Fibroblast of skin of right quadriceps (primary cell): ENCODE data around the gene WDR45B.

Source experiments
- DNase-seq: peaks from one replicate; pipeline ENCODE4 v3.0.0-alpha.2; 2013

WDR45B gene

DNA sequence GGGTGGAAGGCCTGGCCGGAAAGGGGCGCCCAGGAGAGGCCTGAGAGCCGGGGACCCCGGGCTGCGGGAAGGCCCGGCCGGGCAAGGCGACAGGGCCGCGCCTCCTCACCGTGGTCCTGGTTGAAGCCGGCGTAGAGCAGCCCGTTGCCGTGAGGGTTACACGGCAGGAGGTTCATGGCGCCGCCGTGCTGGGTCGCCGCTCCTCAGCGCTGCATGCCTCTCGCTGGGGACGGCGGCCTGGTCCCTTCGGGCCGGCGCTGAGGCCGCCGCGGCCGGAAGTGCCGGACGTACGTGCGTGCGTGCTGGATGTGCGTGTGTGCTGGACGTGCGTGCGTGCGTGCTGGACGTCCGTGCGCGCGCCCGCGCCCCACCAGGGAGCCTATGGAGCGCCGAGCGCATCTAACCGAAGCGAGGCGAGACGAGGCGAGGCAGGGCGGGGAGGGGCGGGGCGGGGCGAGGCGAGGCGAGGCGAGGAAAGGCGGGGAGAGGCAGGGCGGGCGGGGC, at the start of gene WDR45B:
Gene WDR45B (minus strand): TSS at position 280 of the 504 bp plus-strand sequence. CDS start 104 bp downstream, at position 176.
- peak; percentile 98 for DNase-seq

DNA sequence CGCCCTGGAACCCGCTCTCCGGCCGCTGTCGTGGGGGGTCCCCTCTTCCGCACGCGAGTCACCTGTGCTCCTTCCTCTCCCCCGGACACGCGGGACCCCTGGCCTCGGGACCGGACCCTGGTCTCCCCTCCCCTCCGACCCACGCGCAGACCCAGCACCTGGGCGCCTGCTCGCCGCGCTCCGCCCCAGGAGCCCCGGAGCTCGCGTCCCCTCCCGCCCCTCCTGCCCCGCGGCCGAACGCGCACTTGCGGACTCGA, 49.5 kb upstream of the WDR45B start:
- no peak for DNase-seq

DNA sequence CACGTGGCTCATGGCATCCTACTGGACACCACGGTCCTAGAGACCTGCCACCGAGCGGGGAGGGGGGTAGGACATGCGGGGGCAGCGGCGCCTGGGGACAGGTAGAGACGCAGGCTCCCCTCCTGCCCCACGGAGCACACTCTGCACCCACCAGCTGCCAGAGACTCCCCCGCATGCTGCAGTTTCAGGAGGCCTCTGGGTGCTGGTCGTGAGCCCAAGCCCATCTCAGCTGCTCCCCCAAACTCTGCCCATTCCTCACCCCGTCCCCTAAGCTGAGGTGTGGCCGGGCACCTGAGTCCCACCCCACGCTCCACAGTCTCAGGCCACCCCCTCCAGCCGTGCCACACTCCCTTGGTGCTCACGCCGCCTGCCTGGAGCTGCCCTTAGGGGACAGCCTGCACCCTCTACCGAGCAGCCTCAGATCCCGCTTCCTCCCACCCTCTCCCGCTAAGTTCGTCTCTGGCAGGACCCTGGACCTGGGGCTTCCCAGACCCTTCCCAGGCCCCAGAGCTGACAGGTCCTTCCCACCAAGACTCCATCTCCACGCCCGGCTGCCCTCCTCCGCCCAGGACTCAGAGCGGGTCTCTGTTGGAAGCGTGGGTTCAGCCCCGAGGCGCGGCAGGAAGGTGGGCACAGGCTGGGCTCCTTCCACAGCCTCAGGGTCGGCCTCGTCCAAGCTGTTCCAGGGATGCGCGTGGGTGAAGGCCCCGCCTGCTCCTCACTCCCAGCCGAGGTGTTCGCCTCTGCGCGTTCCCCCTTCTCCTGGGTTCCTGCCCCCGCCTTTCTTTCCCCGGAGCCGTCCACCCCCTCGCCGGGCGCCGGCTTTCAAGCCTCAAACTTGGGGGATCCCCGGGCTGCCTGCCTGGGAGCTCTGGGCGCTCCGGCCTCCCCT, 48.9 kb upstream of the WDR45B start:
- no peak for DNase-seq

DNA sequence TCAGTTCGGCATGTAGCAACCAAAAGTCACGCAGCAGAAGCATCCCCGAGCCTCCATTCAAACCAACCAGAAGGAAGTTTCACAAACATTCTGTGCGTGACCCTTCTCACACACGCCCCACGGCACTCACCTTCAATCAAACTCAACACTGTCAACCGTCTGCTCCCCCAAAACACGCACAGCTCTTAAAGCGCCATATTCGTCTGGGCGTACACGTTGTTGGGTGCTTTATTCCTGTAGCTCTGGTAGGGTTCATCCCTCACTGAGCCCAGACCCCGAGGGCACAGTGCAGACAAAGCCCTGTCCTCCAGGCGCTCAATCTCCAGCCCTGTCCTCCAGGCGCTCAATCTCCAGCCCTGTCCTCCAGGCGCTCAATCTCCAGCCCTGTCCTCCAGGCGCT, 48.0 kb upstream of the WDR45B start:
- DNase-seq: no peak

DNA sequence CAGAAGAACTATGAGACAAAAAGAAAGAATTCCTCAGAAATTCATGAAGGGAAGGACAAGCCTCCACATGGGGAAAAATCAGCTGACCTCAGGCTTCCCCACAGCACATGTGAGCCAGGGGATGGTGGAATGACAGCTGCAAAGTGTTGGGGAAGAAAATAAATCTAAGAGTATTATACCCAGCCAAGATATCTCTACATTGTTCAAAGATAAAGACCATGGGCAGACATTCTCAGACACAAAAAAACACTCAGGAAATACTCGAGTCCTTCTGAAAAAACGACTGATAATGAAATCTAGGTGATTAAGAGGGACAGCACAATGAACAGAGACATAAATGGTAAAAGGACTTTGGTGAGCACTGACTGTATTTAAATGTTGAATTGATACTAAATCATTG, 46.4 kb upstream of the WDR45B start:
- no peak for DNase-seq

DNA sequence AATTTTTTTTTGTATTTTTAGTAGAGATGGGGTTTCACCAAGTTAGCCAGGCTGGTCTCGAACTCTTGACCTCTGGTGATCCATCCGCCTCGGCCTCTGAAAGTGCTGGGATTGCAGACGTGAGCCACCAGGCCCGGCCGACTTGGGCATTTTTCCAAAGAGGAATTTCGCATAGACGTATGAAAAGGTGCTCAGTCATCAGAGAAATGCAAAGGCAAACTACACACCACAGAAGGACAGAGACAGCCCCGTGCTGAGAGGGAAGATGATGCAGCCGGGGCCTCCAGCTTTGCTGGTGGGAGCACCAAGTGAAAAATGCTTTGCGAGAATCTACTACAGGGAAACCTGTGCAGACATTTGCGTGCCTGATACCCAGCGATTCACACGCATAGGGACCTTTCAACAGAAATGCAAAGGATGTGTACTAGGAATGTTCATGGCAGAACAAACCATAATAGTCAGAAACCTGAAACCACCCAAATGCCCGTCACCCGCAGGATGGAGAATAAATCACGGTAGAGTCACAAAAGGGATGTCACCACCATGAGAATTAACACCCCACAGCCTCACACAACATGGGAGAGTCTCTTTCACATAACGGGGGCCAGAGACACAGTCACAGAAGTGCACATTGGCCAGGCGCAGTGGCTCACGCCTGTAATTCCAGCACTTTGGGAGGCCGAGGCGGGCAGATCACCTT, 45.1 kb upstream of the WDR45B start:
- DNase-seq: no peak

DNA sequence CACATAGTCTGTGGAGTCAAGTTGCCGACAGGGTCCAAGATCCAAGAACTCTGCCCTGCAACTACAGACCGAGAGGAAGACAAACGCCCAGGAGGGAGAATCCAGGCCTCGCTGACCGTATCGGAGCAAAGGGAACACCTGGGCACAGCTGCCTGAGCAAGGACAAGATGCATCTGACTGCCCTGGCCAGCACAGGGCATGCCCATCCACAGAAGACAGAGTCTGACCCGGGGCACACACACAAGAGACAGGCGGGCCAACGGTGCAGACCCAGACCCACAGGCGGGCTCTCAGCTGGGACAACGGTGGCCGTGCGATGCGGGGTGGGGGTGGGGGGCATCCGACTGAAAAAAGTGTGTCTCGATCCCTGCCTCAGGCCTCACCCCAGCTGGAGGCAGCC, 44.0 kb upstream of the WDR45B start:
- DNase-seq: no peak

DNA sequence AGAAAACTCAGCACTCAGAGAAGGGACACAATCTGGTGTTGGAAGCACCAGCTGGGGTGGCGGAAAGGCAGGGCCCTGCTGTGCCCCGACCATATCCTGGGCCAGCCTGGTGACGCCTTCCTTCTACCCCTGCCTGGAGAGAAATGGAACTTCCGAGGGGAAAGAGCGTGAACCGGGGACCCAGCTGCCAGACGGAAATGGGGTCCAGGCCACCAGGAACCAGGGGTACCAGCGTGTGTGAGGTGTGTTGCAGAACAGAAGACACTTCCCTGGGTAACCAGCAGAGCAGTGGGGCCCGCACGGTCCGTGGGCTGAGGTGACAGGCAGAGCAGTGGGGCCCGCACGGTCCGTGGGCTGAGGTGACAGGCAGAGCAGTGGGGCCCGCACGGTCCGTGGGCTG, 43.5 kb upstream of the WDR45B start:
- no peak for DNase-seq

DNA sequence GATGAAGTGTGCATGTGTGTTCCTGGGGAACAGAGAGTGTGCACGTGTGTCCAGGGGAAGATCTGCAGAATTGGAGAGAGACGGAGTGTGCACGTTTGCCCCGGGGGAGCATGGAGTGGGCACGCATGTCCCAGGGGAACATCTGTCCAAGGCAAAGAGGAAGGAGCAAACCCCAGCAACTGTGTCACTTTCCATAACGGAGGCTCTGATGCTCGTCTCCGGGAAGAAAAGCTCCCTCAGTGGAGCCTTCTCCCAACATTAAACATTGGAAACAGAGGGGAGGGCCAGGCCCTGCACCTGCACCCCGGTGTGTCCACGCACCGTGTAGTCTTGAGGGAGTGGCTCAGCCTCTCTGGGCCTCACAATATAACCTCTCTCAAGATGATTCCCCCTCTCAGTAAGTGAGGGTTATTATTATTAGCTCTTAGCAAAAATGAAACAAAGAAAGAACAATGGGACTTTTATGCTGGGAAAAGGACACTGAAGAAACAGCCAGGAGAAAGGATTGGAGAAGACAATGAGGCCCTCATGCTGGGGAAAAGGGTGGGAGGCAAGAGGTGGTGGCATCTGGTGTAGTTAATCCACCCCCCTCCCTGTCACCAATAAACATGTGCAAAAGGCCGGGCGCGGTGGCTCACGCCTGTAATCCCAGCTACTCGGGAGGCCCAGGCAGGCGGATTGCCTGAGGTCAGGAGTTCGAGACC, 42.7 kb upstream of the WDR45B start:
- no peak for DNase-seq

DNA sequence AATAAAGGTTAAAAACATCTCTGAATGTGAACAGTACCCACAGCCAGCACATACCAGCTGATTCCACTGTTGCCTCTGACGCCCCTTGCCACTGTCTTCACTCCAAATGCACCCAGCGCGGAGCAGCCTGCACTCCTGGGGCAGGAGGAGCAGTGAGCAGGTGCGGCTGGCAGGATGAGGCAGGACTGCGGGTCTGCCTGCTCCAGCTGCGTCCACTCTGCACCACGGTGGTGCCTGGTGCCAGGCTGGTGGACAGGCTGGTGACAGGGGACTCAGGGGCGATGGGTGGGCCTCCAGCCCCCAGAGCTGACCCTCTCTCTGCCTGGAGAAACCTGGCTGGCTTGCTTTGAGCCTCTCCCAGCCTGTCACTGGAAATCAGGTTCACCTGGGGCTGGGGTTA, 40.8 kb upstream of the WDR45B start:
- DNase-seq: no peak

DNA sequence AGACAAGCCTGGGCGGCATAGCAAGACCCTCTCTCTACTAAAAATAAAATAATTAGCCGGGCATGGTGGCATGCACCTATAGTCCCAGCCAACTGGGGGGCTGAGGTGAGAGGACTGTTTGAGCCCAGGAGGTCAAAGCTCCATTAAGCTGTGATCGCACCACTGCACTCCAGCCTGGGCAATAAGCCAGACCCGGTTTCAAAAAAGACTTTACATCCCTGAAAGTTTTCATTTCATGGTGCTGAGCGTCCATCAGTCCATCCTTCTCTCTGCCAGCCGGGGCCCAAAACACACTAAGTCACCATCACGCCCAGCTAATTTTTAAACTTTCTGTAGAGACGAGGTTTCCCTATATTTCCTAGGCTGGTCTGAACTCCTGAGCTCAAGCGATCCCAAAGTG, 39.6 kb upstream of the WDR45B start:
- no peak for DNase-seq

DNA sequence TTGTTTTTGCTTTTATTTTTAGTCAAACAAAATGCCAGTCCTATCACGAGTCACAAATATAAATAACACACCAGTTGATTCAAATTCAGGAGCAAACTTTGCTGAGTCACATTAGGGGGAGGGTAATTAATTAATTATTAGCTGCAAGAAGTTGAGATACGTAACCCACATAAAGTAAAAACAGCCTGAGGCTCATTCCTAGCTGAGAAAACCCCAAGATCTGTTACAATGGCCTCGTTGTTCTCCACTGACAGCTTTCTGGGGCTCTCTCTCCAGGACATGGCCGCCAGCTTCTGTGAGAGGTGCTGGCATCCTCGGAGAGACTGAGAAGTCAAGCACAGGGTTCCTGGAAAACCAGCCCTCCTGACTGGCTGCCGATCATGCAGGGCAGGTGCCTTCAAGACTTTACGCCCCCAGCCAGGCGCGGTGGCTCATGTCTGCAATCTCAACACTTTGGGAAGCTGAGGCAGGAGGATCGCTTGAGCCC, 39.2 kb upstream of the WDR45B start:
- no peak for DNase-seq

DNA sequence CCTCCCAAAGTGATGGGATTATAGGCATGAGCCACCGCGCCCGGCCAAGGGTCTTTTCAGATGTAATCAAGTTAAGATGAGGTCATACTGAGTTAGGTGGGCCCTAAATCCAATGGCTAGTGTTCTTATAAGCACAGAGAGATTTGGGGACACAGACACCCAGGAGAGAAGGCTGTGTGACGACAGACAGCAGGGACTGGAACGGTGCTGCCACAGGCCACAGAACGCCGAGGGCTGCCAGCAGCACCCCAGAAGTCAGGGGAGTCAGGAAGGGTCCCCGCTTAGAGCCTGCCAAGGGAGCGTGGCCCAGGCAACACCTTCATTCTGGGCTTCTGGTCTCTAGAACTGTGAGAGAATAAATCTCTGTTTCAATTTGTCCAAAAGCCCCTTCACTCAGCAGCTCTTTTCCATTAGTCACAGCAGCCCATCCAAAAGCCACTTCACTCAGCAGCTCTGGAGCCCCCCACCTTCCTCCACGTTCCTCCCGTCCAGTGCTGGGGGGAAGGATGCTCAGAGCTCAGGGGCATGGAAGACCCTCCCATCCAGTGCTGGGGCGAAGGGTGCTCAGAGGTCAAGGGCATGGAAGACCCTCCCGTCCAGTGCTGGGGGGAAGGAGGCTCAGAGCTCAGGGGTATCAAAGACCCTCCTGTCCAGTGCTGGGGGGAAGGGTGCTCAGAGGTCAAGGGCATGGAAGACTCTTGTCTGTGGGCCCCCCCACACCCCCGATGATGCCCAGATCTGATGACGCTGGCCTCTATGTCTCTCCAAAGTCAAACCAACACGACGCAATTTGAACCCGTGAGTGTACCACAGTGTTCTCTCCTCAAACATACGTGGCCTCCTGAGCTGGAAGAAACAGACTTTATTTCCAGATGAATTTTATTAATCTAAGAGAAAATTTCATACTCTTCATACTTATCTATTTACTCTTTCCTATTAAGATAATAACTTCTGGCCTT, 38.4 kb upstream of the WDR45B start:
- DNase-seq: no peak

DNA sequence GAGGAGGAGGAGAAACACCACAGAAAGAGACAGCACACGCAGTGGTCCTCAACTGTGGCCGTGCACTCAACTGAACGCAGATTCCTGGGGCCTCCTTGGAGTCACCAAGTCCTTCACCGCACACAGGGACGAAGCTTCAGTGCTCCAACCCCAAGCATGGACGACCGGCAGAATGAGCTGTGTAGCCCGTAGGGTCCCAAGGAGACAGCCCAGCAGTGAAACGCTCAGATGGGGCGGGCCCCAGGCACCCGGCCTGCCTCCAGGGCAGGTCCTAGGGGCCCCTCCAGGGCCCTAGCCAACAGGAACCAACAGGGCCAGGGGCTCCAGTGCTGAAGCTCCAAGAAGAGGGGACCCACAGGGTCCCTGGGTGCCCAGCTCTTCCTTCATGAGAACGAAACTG, 37.0 kb upstream of the WDR45B start:
- no peak for DNase-seq

DNA sequence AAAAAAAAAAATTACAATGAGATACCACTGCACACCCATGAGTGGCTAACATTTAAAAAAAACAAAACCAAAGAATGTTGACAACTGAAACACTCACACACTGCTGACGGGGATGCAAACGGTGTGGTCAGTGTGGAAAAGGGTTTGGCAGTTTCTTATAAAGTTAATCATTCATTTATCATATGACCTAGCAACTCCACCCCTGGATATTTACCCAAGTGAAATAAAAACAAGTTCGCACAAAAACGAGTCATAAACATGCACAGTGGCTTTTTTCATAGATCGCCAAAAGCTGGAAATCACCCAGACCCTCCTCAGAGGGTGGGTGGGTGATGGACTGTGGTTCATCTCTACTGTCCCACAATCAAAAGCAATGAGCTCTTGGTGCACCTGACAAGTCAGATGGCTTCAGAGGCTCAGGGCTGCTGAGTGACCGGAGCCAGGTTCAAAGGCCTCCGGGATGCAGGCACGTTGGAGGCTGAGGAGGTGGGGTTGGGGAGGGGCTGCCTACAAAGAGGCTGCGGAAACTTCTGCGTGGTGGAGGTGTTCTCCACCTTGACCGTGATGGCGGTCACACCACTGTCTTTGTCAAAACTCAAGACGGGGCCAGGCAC, 36.1 kb upstream of the WDR45B start:
- no peak for DNase-seq

DNA sequence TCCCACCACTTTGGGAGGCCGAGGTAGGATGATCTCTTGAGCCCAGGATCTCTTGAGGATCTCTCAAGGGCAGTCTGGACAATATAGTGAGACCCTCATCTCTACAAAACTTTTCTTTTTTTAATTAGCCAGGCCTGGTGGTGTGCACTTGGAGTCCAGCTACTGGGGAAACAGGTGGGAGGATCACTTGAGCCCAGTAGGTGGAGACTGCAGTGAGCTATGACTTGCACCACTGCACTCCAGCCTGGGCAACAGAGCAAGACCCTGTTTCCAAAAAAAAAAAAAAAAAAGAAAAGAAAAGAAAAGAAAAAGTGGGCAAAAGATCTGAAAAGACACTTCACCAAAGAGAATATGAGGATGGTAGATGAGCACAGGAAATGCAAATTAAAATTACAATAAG, 35.3 kb upstream of the WDR45B start:
- DNase-seq: no peak

DNA sequence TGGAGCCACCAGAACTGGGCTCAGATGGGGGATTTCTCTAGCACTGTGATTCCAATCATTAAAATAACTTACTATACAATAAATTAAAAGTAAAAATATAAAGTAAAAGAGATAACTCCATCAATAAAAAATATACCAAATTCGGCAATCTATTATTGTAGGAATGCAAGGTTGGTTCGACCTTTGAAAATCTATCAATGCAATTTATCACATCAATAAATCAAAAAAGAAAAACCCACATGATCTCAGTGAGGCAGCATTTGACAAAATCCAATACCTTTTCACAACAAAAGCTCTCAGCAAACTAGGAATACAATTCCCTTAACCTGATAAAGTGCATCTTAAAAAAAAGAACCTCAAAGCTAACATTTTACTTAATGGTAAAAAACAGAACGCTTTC, 33.3 kb upstream of the WDR45B start:
- no peak for DNase-seq

DNA sequence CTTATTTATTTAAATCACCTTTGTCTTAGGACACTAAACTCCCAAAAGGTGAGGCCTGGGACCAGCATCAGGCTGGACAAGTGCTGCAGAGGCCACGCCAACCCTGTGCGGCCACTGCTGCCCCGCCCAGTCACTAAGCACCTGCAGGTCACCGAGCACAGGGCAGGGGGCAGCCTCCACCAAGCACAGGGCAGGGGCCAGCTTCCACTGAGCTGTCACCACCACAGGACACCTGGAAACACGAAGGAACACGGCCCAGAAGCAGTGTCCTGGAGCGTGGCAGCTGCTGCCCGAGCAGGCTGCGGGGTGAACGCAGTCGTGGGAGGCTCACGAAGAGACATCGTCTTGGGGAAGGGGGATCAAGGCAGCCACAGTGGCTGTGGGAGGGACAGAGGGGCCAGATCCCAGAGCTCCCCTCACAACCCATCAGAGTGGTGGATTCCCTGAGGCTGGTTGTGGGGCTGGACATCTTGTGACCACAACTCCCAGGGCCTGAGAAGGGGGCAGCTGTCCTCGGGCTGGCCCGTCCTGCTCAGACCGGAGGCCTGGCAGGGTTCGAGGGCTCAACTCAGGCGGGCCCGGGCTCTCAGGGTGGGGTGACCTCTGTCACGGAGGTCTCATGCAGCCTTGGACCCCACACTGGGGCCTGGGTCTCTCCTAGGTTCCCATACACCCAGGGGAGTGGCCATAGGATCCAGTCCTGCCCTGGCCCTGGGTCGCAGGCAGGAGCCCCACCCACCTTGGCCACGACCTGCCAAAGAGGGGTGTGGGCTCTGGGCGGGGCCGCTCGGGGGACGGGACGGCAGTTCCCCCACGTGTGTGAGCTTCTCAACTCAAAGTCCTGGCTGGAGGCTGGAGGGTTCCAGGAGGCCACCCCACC, 31.6 kb upstream of the WDR45B start:
- no peak for DNase-seq

DNA sequence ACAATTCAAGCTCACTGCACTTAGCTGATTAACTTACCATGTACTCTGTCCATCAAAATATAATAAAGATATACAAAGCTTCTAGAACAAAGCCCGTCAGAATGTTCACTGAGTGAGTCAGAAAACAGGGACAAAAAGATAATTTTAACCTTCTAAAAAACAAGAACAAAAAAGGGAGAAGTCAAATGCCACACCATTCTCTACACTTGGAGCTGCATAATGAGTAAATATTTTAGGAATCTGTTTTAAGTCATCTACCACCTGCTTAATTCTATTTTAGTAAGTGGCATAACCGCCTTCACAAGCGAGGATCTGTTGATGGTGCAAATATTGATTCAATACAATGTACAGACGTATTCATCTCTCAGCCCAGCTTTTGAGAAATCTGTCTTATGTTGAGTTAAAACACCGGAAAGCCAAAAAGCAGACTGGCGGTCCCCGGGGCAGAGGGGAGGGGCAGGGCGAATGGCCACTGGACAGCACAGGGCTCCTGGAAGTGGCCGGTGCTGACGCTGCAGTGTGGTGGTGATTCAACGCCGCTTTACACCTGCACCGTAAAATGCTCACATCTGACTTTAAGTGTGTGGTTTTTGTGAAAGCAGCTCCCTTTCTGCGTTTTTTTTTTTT, 30.1 kb upstream of the WDR45B start:
- no peak for DNase-seq

DNA sequence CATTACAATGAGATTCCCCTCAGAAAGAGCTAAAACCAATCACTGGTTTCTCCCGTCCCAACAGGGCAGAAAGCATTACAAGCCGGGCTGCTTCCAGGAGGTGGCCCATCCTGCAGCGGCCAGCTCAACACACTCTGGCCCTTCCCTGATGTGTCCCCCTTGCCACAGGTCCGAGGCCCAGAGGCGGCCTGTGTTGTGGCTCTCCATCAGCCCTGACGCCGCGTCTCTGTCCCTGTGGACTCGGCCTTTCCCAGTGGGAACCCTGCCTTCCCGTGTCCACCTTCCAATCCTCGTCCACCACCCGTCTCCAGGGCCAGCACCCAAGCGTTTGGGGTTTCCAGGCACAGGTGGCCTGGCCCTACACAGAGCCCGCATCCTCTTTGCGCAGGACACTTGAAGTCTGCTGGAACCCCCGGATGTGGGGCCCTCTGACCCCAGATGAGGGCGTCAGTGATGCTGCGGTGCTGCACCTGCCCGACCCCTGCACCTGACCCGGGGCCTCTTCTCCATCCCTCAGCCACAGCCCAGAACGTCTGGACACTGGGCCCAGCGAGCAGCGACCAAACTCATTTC, 29.2 kb upstream of the WDR45B start:
- DNase-seq: no peak
